ENCODE results near the gene ACSS3. TPM values are rescaled to one million over a fixed set of nuclear protein-coding genes. Genes with fewer than 3 reads are reported as not detected.

Gene ACSS3
- total RNA-seq, 1 donor from 2014 or later, result 32.4 TPM

DNA sequence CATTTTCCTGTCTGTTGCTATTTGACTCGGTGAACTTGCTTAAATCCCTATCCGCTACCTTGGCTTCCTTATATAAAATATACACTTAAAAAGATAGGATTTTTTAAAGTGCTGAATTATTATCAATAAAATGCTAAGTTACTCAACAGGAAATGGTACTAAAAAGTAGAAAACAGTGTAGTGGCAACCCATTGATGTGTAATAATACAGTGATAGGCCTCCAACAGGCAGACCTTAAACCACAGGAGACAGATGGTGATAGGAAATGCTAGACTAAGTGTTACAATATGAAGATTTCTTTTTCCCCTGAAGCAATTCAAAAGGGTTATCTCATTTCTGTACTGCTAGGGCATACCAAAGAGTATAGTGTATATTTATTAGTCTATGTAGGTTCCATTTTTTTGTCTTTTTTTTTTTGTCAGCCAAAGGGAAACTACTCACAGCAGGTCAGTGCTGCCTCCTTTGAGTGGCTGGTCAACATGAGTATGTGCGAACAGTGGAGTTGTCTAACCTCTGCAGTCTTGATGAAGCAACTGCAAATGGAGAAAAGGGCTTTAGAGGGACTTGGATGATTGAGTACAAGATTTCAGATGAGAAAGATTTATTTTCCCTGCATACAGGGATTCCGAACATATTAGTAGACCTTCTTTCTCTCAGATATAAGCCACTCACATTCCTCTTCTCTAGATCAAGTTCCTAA lies 183.8 kb downstream of the ACSS3 start:
- Histone ChIP-seq H3K27me3 (ENCODE audit: low read depth) (no peaks in the 10 kb centered on the region), H3K9me3 (no peaks in the 10 kb centered on the region), H3K4me1 (no peaks in the 10 kb centered on the region), H3K36me3 (no peaks in the 10 kb centered on the region), H3K27ac (no peak overlapping the region), H3K4me3 (no peak overlapping the region)
- no peak for DNase-seq
- TF ChIP-seq CTCF (IDR thresholded peaks at IDR 0.05), result no peak
- ATAC-seq, result no peak
- intact Hi-C loops (cut with DNase I), result no loop called here

- Histone ChIP-seq H3K4me3 (no peak overlapping the region), H3K36me3 (no peaks in the 10 kb centered on the region), H3K27ac (no peak overlapping the region), H3K4me1 (no peaks in the 10 kb centered on the region), H3K27me3 (ENCODE audit: low read depth) (no peaks in the 10 kb centered on the region), H3K9me3 (no peaks in the 10 kb centered on the region)
- DNase-seq (no peak), ATAC-seq (no peak)
- intact Hi-C loops (cut with DNase I), result no loop called here
- no peak for TF ChIP-seq CTCF (IDR thresholded peaks at IDR 0.05)
Observed at GRCh38 chr12:81263072-81263471, 185.2 kb downstream of the ACSS3 start.

DNA sequence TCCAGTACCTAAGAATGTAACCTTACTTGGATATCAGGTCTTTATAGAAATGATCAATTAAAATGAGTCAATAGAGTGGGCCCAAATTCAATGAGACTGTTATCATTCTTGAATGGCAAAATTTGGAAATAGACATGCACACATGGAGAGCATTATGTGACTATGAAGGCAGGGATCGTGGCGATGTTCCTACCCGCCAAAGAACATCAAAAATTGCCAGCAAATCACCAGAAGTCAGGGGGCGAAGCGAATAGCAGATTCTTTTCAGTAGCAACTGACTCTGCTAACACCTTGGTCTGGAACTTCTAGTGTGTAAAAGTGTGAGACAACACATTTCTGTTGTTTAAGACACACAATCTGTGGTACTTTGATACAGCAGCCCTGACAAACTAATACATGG lies 192.5 kb downstream of the ACSS3 start:
- DNase-seq, result no peak
- Histone ChIP-seq H3K27ac (no peak overlapping the region), H3K9me3 (no peaks in the 10 kb centered on the region), H3K4me3 (no peak overlapping the region), H3K4me1 (no peaks in the 10 kb centered on the region), H3K36me3 (no peaks in the 10 kb centered on the region), H3K27me3 (ENCODE audit: low read depth) (no peaks in the 10 kb centered on the region)
- intact Hi-C loops (cut with DNase I), result no loop called here
- no peak for ATAC-seq
- no peak for TF ChIP-seq CTCF (IDR thresholded peaks at IDR 0.05)

DNA sequence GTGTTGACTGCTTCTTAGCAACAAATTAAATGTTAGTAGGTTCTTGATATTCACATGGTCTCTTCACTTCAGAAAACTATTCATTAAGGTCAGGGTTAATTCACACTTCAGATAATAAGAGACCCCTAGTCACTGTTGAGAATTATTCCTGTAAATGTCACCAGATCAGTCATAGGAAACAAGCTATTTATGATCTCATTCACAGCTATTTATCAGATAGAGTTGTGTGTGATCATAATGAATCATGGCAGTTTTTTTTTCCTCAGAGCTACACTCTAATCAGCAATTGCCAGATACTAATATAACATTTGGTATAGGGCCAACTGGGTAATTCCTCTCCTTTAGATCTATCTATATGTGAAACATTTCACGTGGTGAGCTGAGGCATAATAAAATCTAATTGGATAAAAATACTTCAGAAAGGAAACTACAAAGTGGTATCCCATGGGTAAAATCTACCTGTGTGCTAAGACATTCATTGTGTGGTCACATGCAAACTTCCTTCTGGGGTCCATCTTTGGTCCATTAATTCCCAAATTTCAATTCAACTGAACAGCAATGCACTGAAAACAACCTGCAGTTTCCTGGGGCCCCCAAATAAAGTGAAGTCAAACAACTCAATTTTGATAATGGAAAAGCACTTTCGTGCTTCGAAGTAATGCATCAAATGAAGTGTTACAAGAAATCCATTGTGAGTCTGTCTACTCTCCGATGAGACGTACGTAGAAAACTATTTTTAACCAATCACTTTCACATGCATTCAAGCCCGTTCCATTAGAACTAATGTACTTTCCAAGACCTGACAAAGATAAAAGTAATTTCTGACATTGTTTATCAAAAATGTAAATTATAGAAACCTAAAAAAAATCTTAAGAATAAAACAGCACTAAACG lies 197.0 kb downstream of the ACSS3 start:
- Histone ChIP-seq H3K27me3 (ENCODE audit: low read depth) (no peaks in the 10 kb centered on the region), H3K9me3 (no peaks in the 10 kb centered on the region), H3K4me1 (no peaks in the 10 kb centered on the region), H3K36me3 (no peaks in the 10 kb centered on the region), H3K4me3 (no peak overlapping the region), H3K27ac (no peak overlapping the region)
- no peak for DNase-seq
- ATAC-seq, result no peak
- intact Hi-C loops (cut with DNase I), result no loop called here
- no peak for TF ChIP-seq CTCF (IDR thresholded peaks at IDR 0.05)

GRCh38 chr12:81284137-81284536 lies 206.3 kb downstream of the ACSS3 start:
- Histone ChIP-seq H3K4me1 (no peaks in the 10 kb centered on the region), H3K27ac (no peak overlapping the region), H3K36me3 (no peaks in the 10 kb centered on the region), H3K27me3 (ENCODE audit: low read depth) (no peaks in the 10 kb centered on the region), H3K9me3 (no peaks in the 10 kb centered on the region), H3K4me3 (no peak overlapping the region)
- intact Hi-C loops (cut with DNase I), result no loop called here
- ATAC-seq, result no peak
- no peak for TF ChIP-seq CTCF (IDR thresholded peaks at IDR 0.05)
- DNase-seq, result no peak

Measured in lower lobe of right lung (tissue), 2 donors.